ENCODE measurements around the gene CFHR2.

Gene CFHR2

GRCh38 chr1:197003132-197003531, 59.6 kb downstream of the CFHR2 start:
- no peak for DNase-seq

GRCh38 chr1:197008861-197009260, 65.3 kb downstream of the CFHR2 start:
- no peak for DNase-seq

All from HCEC 1CT (cell line).